Esophagus mucosa (tissue), 1 donor: Measurements from ENCODE around the gene U2SURP. TPM values are rescaled to one million over a fixed set of nuclear protein-coding genes. Genes with fewer than 3 reads are reported as not detected.

Experiments
- ATAC-seq: fragments of 200-7000 bp; cut with Tn5 transposase; one replicate; pipeline ENCODE4 v1.9.1; 2020
- total RNA-seq: library from RNA; stranded (reverse); gene quantifications from one replicate; pipeline ENCODE4 v1.2.4, GENCODE V29; 2023
- donor health status: DM: yes; HTN: yes; CAD: no.

The U2SURP gene
- total RNA-seq, 1 donor from 2014 or later = 49.5 TPM

DNA sequence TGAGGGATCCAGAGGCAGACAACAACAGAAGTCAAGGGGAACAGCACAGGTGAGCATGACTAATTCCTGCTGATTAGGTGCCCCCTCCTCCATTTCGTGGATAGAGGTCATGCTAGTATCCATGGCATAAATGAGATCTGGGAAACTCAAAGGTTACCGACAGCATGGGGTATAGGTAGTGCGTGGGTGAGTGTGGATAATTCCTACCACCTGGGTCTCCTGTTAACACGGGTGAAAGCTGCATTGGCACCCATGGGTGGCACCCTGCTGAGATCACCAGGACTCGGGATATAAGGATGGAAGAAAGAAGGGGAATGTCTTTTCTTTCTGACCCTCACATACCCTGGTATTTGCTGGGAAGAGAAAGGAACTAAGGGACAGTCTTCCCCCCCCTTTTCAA, 103.8 kb downstream of the U2SURP start:
- ATAC-seq = no peak

DNA sequence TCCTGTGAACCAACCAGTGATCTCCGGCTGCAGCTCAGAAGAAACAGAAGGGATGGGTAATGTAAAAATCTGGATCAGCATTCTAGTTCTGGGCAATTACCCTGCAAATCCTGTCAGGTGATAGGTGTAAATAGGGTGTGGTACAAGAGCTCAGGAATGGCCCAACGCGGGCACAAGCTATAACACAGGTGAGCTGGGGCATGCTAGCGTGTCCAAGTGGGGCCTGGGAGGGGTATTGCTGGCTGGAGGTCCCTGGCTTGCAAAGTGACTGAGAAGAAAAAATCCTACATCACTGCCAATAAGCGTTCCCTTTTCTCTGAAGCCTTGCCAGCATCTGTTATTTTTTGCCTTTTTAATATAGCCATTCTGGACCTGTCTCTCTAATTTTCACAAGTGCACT, 108.5 kb downstream of the U2SURP start:
- ATAC-seq = no peak

Other genes with a start within 250 kb of the U2SURP start
- 0.36 TPM for gene PCOLCE2, start 112.5 kb upstream of the U2SURP start, total RNA-seq
- not detected for gene PAQR9, start 37.9 kb upstream of the U2SURP start, total RNA-seq
- gene CHST2, start 118.2 kb downstream of the U2SURP start, total RNA-seq = 1.5 TPM